HepG2 (cell line): ENCODE measurements around the gene DNAAF1. TPM values are rescaled to one million over a fixed set of nuclear protein-coding genes. Genes with fewer than 3 reads are reported as not detected.

ENCODE experiments used
- AGO1 ChIP-seq: fragments of 200-400 bp; formaldehyde crosslinking; IDR thresholded peaks from 2 replicates; pipeline ENCODE4 v1.6.1; 2017; ENCODE audit warnings: mild to moderate bottlenecking, low read depth, low read length, moderate library complexity; ENCODE audit not compliant: poor library complexity, severe bottlenecking
- CENPT ChIP-seq: sonication (generic); formaldehyde crosslinking; IDR thresholded peaks from 2 replicates; pipeline ENCODE4 v1.8.0; 2022; ENCODE audit warnings: low read depth, mild to moderate bottlenecking, moderate library complexity, missing genetic modification reagents
- GLI4 ChIP-seq: sonication (generic); formaldehyde crosslinking; IDR thresholded peaks from 2 replicates; pipeline ENCODE4 v1.5.1; 2020; ENCODE audit warnings: missing genetic modification reagents, mild to moderate bottlenecking, moderate library complexity, borderline replicate concordance
- GZF1 ChIP-seq: sonication (generic); formaldehyde crosslinking; IDR thresholded peaks from 2 replicates; pipeline ENCODE4 v1.5.1; 2020; ENCODE audit warnings: mild to moderate bottlenecking, missing genetic modification reagents
- HOXA7 ChIP-seq: sonication (generic); formaldehyde crosslinking; IDR thresholded peaks from 2 replicates; pipeline ENCODE4 v1.8.1; 2022; ENCODE audit warnings: mild to moderate bottlenecking, missing genetic modification reagents, moderate library complexity
- KDM1A ChIP-seq: IDR thresholded peaks from 2 replicates; pipeline ENCODE4 v1.6.1; 2016; ENCODE audit warnings: missing compliant biosample characterization
- MAF1 ChIP-seq: sonication (generic); formaldehyde crosslinking; IDR thresholded peaks from 2 replicates; pipeline ENCODE4 v1.5.0; 2020; ENCODE audit warnings: missing genetic modification reagents, borderline replicate concordance
- MEIS1 ChIP-seq: sonication (generic); formaldehyde crosslinking; IDR thresholded peaks from 2 replicates; pipeline ENCODE4 v1.9.0; 2021; ENCODE audit warnings: mild to moderate bottlenecking, missing genetic modification reagents, moderate library complexity, borderline replicate concordance
- NFE2L2 ChIP-seq: fragments of 150-350 bp; IDR thresholded peaks from 2 replicates; pipeline ENCODE4 v1.6.1; 2014; ENCODE audit warnings: low read length
- NPAS2 ChIP-seq: sonication (generic); formaldehyde crosslinking; IDR thresholded peaks from 2 replicates; pipeline ENCODE4 v1.8.0; 2022; ENCODE audit warnings: mild to moderate bottlenecking, missing genetic modification reagents, borderline replicate concordance
- PLRG1 ChIP-seq: fragments of 450-650 bp; conservative IDR thresholded peaks from 2 replicates; pipeline ENCODE4 v1.6.1; 2016
- SSRP1 ChIP-seq: IDR thresholded peaks from 2 replicates; pipeline ENCODE4 v1.6.1; 2016; ENCODE audit warnings: control low read depth
- TAF15 ChIP-seq: fragments of 200-400 bp; formaldehyde crosslinking; IDR thresholded peaks from one replicate; pipeline ENCODE4 v1.6.1; 2018; ENCODE audit warnings: mild to moderate bottlenecking, low read depth, low read length; ENCODE audit not compliant: poor library complexity, severe bottlenecking
- TEAD2 ChIP-seq: sonication (generic); formaldehyde crosslinking; IDR thresholded peaks from 2 replicates; pipeline ENCODE4 v1.9.0; 2021; ENCODE audit warnings: missing genetic modification reagents
- TSC22D2 ChIP-seq: sonication (generic); formaldehyde crosslinking; IDR thresholded peaks from 2 replicates; pipeline ENCODE4 v1.5.1; 2020; ENCODE audit warnings: missing genetic modification reagents, mild to moderate bottlenecking, borderline replicate concordance
- ZBTB1 ChIP-seq: sonication (generic); formaldehyde crosslinking; IDR thresholded peaks from 2 replicates; pipeline ENCODE4 v1.4.0; 2020; ENCODE audit warnings: missing genetic modification reagents, borderline replicate concordance
- ZKSCAN8 ChIP-seq: IDR thresholded peaks from 2 replicates; pipeline ENCODE4 v1.6.1; 2016; ENCODE audit warnings: borderline replicate concordance, missing genetic modification reagents, missing compliant biosample characterization
- ZNF234 ChIP-seq: sonication (generic); formaldehyde crosslinking; conservative IDR thresholded peaks from 2 replicates; pipeline ENCODE4 v1.5.1; 2020; ENCODE audit warnings: mild to moderate bottlenecking, missing genetic modification reagents
- ZNF33A ChIP-seq: sonication (generic); formaldehyde crosslinking; IDR thresholded peaks from 2 replicates; pipeline ENCODE4 v1.5.1; 2020; ENCODE audit warnings: missing genetic modification reagents, mild to moderate bottlenecking, moderate library complexity, borderline replicate concordance
- ZNF496 ChIP-seq: sonication (generic); formaldehyde crosslinking; IDR thresholded peaks from 2 replicates; pipeline ENCODE4 v1.8.1; 2023; ENCODE audit warnings: mild to moderate bottlenecking, moderate library complexity, missing genetic modification reagents; ENCODE audit not compliant: insufficient replicate concordance
- ZNF672 ChIP-seq: sonication (generic); formaldehyde crosslinking; IDR thresholded peaks from 2 replicates; pipeline ENCODE4 v1.8.1; 2022; ENCODE audit warnings: missing genetic modification reagents
- ZNF746 ChIP-seq: sonication (generic); formaldehyde crosslinking; IDR thresholded peaks from 2 replicates; pipeline ENCODE4 v1.8.0; 2022; ENCODE audit warnings: mild to moderate bottlenecking, missing genetic modification reagents
- ZNF839 ChIP-seq: sonication (generic); formaldehyde crosslinking; IDR thresholded peaks from 2 replicates; pipeline ENCODE4 v1.4.0; 2020; ENCODE audit warnings: missing genetic modification reagents, mild to moderate bottlenecking, borderline replicate concordance
- polyA plus RNA-seq, 8 experiments: library from polyadenylated mRNA; depleted of rRNA in 3 of 8; stranded (reverse) in 7 of 8; unstranded in 1 of 8; fragments of >200 nt; fragmentation: Illumina TruSeq in 4 of 8; extraction: Trizol in 4 of 8; gene quantifications; 2 replicates each; pipeline versions ENCODE4 v1.2.1 to v1.2.3, GENCODE V29; 2011 to 2016; ENCODE audit warnings: low read depth in 4 of 8, missing spikeins in 1 of 8, mixed read lengths in 1 of 8; ENCODE audit not compliant: insufficient read depth in 1 of 8
- total RNA-seq, 5 experiments: library from RNA; depleted of rRNA; stranded (reverse); fragments of >200 nt; fragmentation: Illumina TruSeq; extraction: Trizol; gene quantifications; 2 replicates each; pipeline ENCODE4 v1.2.3, GENCODE V29; 2016; ENCODE audit warnings: low read depth in 1 of 5
- TF ChIP-seq, protein P1 (sequence below): sonication (generic); formaldehyde crosslinking; IDR thresholded peaks from 2 replicates; pipeline ENCODE4 v1.9.0; 2021; ENCODE audit warnings: missing genetic modification reagents, borderline replicate concordance
- TF ChIP-seq, protein P2 (sequence below): IDR thresholded peaks from 2 replicates; pipeline ENCODE4 v1.6.1; 2016; ENCODE audit warnings: low read depth, borderline replicate concordance
- TF ChIP-seq, protein P3 (sequence below): sonication (generic); formaldehyde crosslinking; IDR thresholded peaks from 2 replicates; pipeline ENCODE4 v1.4.0; 2020; ENCODE audit warnings: mild to moderate bottlenecking, missing genetic modification reagents
- TF ChIP-seq, protein P4 (sequence below): IDR thresholded peaks from 2 replicates; pipeline ENCODE4 v1.6.1; 2016; ENCODE audit warnings: low read depth

DNAAF1 gene
- total and polyA plus RNA-seq, 2 of the 13 experiments (the other 11 are each of a cell fraction or from before 2014, with no cell fraction given), result 0.04 TPM; not detected in 1

DNA sequence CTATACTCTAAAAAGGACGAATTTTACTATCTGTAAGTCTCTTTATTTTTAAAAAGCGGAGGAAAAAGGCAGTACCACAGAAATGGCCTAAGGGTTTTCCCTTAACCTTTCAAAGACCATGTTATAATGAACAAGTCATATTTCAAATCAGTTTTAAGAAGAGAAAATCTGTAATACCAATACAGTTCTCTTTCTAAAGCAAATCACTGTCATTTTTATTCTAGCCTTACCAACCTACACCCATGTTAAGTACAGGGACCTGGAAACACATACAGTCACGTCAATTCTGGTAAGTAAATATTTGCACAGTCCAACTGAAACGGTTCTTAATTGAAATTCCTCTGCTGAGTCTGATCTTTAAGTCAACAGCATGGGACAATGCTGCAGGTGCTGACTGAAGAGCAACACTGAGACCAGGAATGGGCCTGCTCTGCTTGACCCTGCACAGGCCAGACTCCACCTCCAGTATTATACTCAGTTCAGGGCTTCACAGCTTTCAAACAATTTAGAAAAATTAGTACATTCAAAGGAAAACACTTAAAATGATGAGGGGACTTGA is 48.6 kb upstream of the DNAAF1 start (continued):
- no peak for TF ChIP-seq TEAD2 (CRISPR knock-in tag)
- TF ChIP-seq ZNF234, result no peak
- no peak for TF ChIP-seq PLRG1
- TF ChIP-seq TSC22D2 (CRISPR knock-in tag), result no peak
- no peak for TF ChIP-seq CENPT (CRISPR knock-in tag)
- TF ChIP-seq HOXA7 (CRISPR knock-in tag), result no peak
- TF ChIP-seq ZNF672 (CRISPR knock-in tag), result no peak
- TF ChIP-seq, protein P1, sequence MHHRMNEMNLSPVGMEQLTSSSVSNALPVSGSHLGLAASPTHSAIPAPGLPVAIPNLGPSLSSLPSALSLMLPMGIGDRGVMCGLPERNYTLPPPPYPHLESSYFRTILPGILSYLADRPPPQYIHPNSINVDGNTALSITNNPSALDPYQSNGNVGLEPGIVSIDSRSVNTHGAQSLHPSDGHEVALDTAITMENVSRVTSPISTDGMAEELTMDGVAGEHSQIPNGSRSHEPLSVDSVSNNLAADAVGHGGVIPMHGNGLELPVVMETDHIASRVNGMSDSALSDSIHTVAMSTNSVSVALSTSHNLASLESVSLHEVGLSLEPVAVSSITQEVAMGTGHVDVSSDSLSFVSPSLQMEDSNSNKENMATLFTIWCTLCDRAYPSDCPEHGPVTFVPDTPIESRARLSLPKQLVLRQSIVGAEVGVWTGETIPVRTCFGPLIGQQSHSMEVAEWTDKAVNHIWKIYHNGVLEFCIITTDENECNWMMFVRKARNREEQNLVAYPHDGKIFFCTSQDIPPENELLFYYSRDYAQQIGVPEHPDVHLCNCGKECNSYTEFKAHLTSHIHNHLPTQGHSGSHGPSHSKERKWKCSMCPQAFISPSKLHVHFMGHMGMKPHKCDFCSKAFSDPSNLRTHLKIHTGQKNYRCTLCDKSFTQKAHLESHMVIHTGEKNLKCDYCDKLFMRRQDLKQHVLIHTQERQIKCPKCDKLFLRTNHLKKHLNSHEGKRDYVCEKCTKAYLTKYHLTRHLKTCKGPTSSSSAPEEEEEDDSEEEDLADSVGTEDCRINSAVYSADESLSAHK, result no peak
- TF ChIP-seq, protein P2, sequence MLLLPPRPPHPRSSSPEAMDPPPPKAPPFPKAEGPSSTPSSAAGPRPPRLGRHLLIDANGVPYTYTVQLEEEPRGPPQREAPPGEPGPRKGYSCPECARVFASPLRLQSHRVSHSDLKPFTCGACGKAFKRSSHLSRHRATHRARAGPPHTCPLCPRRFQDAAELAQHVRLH, result peak; percentile 67; the same call in 1 of the 2 replicates
- TF ChIP-seq, protein P3, sequence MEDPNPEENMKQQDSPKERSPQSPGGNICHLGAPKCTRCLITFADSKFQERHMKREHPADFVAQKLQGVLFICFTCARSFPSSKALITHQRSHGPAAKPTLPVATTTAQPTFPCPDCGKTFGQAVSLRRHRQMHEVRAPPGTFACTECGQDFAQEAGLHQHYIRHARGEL (CRISPR knock-in tag), result no peak
- TF ChIP-seq KDM1A, result peak; percentile 77
- TF ChIP-seq, protein P4, sequence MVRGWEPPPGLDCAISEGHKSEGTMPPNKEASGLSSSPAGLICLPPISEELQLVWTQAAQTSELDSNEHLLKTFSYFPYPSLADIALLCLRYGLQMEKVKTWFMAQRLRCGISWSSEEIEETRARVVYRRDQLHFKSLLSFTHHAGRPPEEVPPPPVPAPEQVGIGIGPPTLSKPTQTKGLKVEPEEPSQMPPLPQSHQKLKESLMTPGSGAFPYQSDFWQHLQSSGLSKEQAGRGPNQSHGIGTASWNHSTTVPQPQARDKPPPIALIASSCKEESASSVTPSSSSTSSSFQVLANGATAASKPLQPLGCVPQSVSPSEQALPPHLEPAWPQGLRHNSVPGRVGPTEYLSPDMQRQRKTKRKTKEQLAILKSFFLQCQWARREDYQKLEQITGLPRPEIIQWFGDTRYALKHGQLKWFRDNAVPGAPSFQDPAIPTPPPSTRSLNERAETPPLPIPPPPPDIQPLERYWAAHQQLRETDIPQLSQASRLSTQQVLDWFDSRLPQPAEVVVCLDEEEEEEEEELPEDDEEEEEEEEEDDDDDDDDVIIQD (CRISPR knock-in tag), result peak; percentile 65
- TF ChIP-seq ZKSCAN8 (CRISPR knock-in tag), result peak; percentile 42; the same call in 1 of the 2 replicates
- no peak for TF ChIP-seq GZF1 (CRISPR knock-in tag)
- TF ChIP-seq MAF1 (CRISPR knock-in tag), result no peak
- no peak for TF ChIP-seq MEIS1 (CRISPR knock-in tag)
- TF ChIP-seq GLI4 (CRISPR knock-in tag), result no peak
- TF ChIP-seq ZNF746 (CRISPR knock-in tag), result no peak
- no peak for TF ChIP-seq NFE2L2
- no peak for TF ChIP-seq TAF15
- no peak for TF ChIP-seq ZNF839 (CRISPR knock-in tag)
- no peak for TF ChIP-seq NPAS2 (CRISPR knock-in tag)
- no peak for TF ChIP-seq ZNF33A (CRISPR knock-in tag)
- TF ChIP-seq SSRP1, result no peak
- no peak for TF ChIP-seq ZBTB1 (CRISPR knock-in tag)
- TF ChIP-seq ZNF496 (CRISPR knock-in tag), result no peak
- TF ChIP-seq AGO1, result no peak
